HCT116 (cell line): ENCODE data around the gene AASS. TPM values are rescaled to one million over a fixed set of nuclear protein-coding genes. Genes with fewer than 3 reads are reported as not detected.

Source experiments
- ATAC-seq: fragments of 200-7000 bp; cut with Tn5 transposase; 2 replicates; pipeline ENCODE4 v1.9.1; 2020; ENCODE audit warnings: mild to moderate bottlenecking, moderate library complexity
- BruUV-seq: library from RNA; stranded (reverse); fragments of 400-500 nt; replicated peaks from 2 replicates; lab custom pipeline; 2021; lab: Mats Ljungman, UMichigan
- CTCF ChIA-PET: fragments of 300-600 bp; sonication (Branson Sonifier 250); formaldehyde crosslinking; loops from one replicate; lab custom pipeline; 2021; ENCODE audit warnings: antibody characterized with exemption; lab: Charles Lee
- POLR2A ChIA-PET: fragments of 300-600, 350-600 bp; sonication (Branson Sonifier 250); formaldehyde crosslinking; loops from one replicate; lab custom pipeline; 2021; ENCODE audit warnings: antibody characterized with exemption; lab: Charles Lee
- RAD21 ChIA-PET, 2 experiments: fragments of 300-600 bp; sonication (Branson Sonifier 250); formaldehyde crosslinking; loops; one replicate each; lab custom pipeline; 2023; ENCODE audit warnings: low total read pairs in 2 of 2; ENCODE audit not compliant: uncharacterized antibody in 2 of 2, unreplicated experiment in 2 of 2, low non-redundant PET in 1 of 2; lab: Charles Lee
- DNase-seq: peaks from one replicate; pipeline ENCODE4 v3.0.0-alpha.2; 2010; ENCODE audit warnings: low read depth, low spot score
- H2AFZ ChIP-seq: fragments of 200-600 bp; shearing (Covaris generic), sonication (generic); 2 replicates; pipeline ENCODE4 v1.6.1; 2017; ENCODE audit warnings: low read depth, mixed run types, mixed read lengths, antibody characterized with exemption, low read length; ENCODE audit not compliant: poor library complexity, severe bottlenecking
- H3K27ac ChIP-seq: 2 replicates; pipeline ENCODE4 v1.5.1; 2012; ENCODE audit warnings: low read depth, low read length
- H3K27me3 ChIP-seq: fragments of 200-600 bp; sonication (generic); 2 replicates; pipeline ENCODE4 v1.6.1; 2016; ENCODE audit warnings: mixed run types, low read length, mixed read lengths; ENCODE audit not compliant: insufficient read depth
- H3K36me3 ChIP-seq, 2 experiments: fragments of 200-500 bp in 1 of 2; fragments of 200-600 bp in 1 of 2; sonication (Bioruptor generic) in 1 of 2; sonication (generic) in 1 of 2; 2 replicates each; pipeline versions ENCODE4 v1.5.1 to v1.6.1; 2014 to 2016; ENCODE audit warnings: low read length in 2 of 2, inconsistent platforms in 1 of 2, mixed read lengths in 1 of 2, mixed run types in 1 of 2; ENCODE audit not compliant: insufficient read depth in 2 of 2, control insufficient read depth in 1 of 2
- H3K4me1 ChIP-seq, 2 experiments: fragments of 200-600 bp in 1 of 2; sonication (generic) in 1 of 2; 2 replicates each; pipeline versions ENCODE4 v1.5.1 to v1.6.1; 2012 to 2017; ENCODE audit warnings: low read length in 2 of 2, inconsistent platforms in 1 of 2, mild to moderate bottlenecking in 1 of 2, mixed read lengths in 1 of 2, mixed run types in 1 of 2, moderate library complexity in 1 of 2; ENCODE audit not compliant: insufficient read depth in 2 of 2, control insufficient read depth in 1 of 2
- H3K4me2 ChIP-seq: fragments of 200-600 bp; sonication (generic); 2 replicates; pipeline ENCODE4 v1.6.1; 2017; ENCODE audit warnings: mixed run types, low read length, mixed read lengths
- H3K4me3 ChIP-seq, 2 experiments: fragments of 200-600 bp in 1 of 2; sonication (generic) in 1 of 2; replicated peaks in 1 of 2; 2 replicates each; pipeline ENCODE4 v1.5.1; 2011 to 2016; ENCODE audit warnings: low read length in 2 of 2, control low read depth in 1 of 2, low read depth in 1 of 2, mild to moderate bottlenecking in 1 of 2, mixed read lengths in 1 of 2, mixed run types in 1 of 2
- H3K79me2 ChIP-seq: fragments of 200-600 bp; sonication (generic); 2 replicates; pipeline ENCODE4 v1.6.1; 2017; ENCODE audit warnings: mild to moderate bottlenecking, mixed run types, low read length, moderate library complexity, mixed read lengths; ENCODE audit not compliant: insufficient read depth
- H3K9ac ChIP-seq: fragments of 200-600 bp; sonication (generic); 2 replicates; pipeline ENCODE4 v1.6.1; 2016; ENCODE audit warnings: low read length, mixed read lengths
- H3K9me2 ChIP-seq: fragments of 200-600 bp; sonication (generic), shearing (Covaris generic); 2 replicates; pipeline ENCODE4 v1.6.1; 2017; ENCODE audit warnings: mixed run types, mild to moderate bottlenecking, moderate library complexity; ENCODE audit not compliant: insufficient read depth
- H3K9me3 ChIP-seq, 2 experiments: fragments of 200-500 bp in 1 of 2; fragments of 200-600 bp in 1 of 2; sonication (Bioruptor generic) in 1 of 2; sonication (generic) in 1 of 2; 2 replicates each; pipeline ENCODE4 v1.6.1; 2014 to 2017; ENCODE audit warnings: low read length in 2 of 2, mixed read lengths in 2 of 2, inconsistent platforms in 1 of 2, low read depth in 1 of 2, mild to moderate bottlenecking in 1 of 2, mixed run types in 1 of 2, moderate library complexity in 1 of 2; ENCODE audit not compliant: control insufficient read depth in 1 of 2, insufficient read depth in 1 of 2
- H4K20me1 ChIP-seq: fragments of 200-600 bp; sonication (generic), shearing (Covaris generic); 2 replicates; pipeline ENCODE4 v1.6.1; 2017; ENCODE audit warnings: mixed run types, mild to moderate bottlenecking, moderate library complexity; ENCODE audit not compliant: insufficient read depth
- CBX3 ChIP-seq: IDR thresholded peaks from 2 replicates; pipeline ENCODE4 v1.6.1; 2012; ENCODE audit warnings: low read depth
- EGR1 ChIP-seq: IDR thresholded peaks from 2 replicates; pipeline ENCODE4 v1.6.1; 2012; ENCODE audit warnings: low read depth
- ELF1 ChIP-seq: IDR thresholded peaks from 2 replicates; pipeline ENCODE4 v1.6.1; 2012; ENCODE audit warnings: low read depth, borderline replicate concordance
- EZH2 ChIP-seq: fragments of 200-600 bp; sonication (generic); IDR thresholded peaks from 2 replicates; pipeline ENCODE4 v1.6.1; 2017; ENCODE audit warnings: antibody characterized with exemption, mixed run types
- JUND ChIP-seq: IDR thresholded peaks from 2 replicates; pipeline ENCODE4 v1.6.1; 2012
- POLR2A ChIP-seq: IDR thresholded peaks from 2 replicates; pipeline ENCODE4 v1.7.0; 2011; ENCODE audit warnings: borderline replicate concordance; ENCODE audit not compliant: insufficient read depth, insufficient read length; ENCODE audit errors: extremely low read depth
- POLR2AphosphoS5 ChIP-seq: IDR thresholded peaks from 2 replicates; pipeline ENCODE4 v1.6.1; 2011; ENCODE audit warnings: mild to moderate bottlenecking, low read depth, low read length, moderate library complexity
- RAD21 ChIP-seq: IDR thresholded peaks from 2 replicates; pipeline ENCODE4 v1.6.1; 2012; ENCODE audit warnings: low read depth, mild to moderate bottlenecking
- REST ChIP-seq: IDR thresholded peaks from 2 replicates; pipeline ENCODE4 v1.6.1; 2012; ENCODE audit warnings: low read depth
- SIN3A ChIP-seq: IDR thresholded peaks from 2 replicates; pipeline ENCODE4 v1.6.1; 2012; ENCODE audit warnings: low read depth
- SP1 ChIP-seq: IDR thresholded peaks from 2 replicates; pipeline ENCODE4 v1.6.1; 2012; ENCODE audit warnings: low read depth
- SRF ChIP-seq: IDR thresholded peaks from 2 replicates; pipeline ENCODE4 v1.6.1; 2012; ENCODE audit warnings: low read depth
- TCF7L2 ChIP-seq: IDR thresholded peaks from 2 replicates; pipeline ENCODE4 v1.7.0; 2011; ENCODE audit warnings: borderline replicate concordance, inconsistent platforms; ENCODE audit not compliant: insufficient read depth, insufficient read length; ENCODE audit errors: extremely low read depth
- ZBTB33 ChIP-seq: IDR thresholded peaks from 2 replicates; pipeline ENCODE4 v1.6.1; 2011; ENCODE audit warnings: mild to moderate bottlenecking, low read length, moderate library complexity; ENCODE audit not compliant: insufficient replicate concordance; ENCODE audit errors: extremely low read depth
- ZFX ChIP-seq: fragments of 450-650 bp; IDR thresholded peaks from 2 replicates; pipeline ENCODE4 v1.6.1; 2017
- ZNF274 ChIP-seq: fragments of 200-500 bp; sonication (Bioruptor generic); IDR thresholded peaks from 2 replicates; pipeline ENCODE4 v1.6.1; 2014; ENCODE audit warnings: mild to moderate bottlenecking, low read depth, low read length, inconsistent platforms
- intact Hi-C: fragments of 100-400 bp; cut with micrococcal nuclease; formaldehyde crosslinking; loops from 2 replicates; pipeline ENCODE4 v1.10.0; 2022
- total RNA-seq: library from RNA; stranded (reverse); gene quantifications from one replicate; pipeline ENCODE4 v1.2.1, GENCODE V29; 2021; ENCODE audit not compliant: unreplicated experiment
- TF ChIP-seq, protein P1 (sequence below): IDR thresholded peaks from 2 replicates; pipeline ENCODE4 v1.6.1; 2012
- TF ChIP-seq, protein P2 (sequence below), 3 experiments: fragments of 200-600 bp in 1 of 3; sonication (generic) in 1 of 3; IDR thresholded peaks in 2 of 3; conservative IDR thresholded peaks in 1 of 3; 2 replicates each; pipeline ENCODE4 v1.5.1; 2012 to 2017; ENCODE audit warnings: low read depth in 2 of 3, low read length in 2 of 3, antibody characterized with exemption in 1 of 3, borderline replicate concordance in 1 of 3, control low read depth in 1 of 3, mild to moderate bottlenecking in 1 of 3, mixed read lengths in 1 of 3, mixed run types in 1 of 3, moderate library complexity in 1 of 3; ENCODE audit not compliant: insufficient read depth in 1 of 3

AASS gene
- total RNA-seq, 1 experiment from 2014 or later = 5.1 TPM

GRCh38 chr7:122188785-122189184, 44.7 kb upstream of the AASS start (continued):
- TF ChIP-seq TCF7L2 = no peak
- TF ChIP-seq ZFX = no peak
- TF ChIP-seq REST = no peak
- TF ChIP-seq POLR2AphosphoS5 = no peak

GRCh38 chr7:122183106-122183505, 39.1 kb upstream of the AASS start:
- no peaks in the 10 kb centered on the region for H3K36me3 ChIP-seq
- H3K4me1 ChIP-seq = no peaks in the 10 kb centered on the region
- ChIA-PET POLR2A (no interaction called here), RAD21 (no interaction called here), CTCF (no interaction called here)
- H3K4me2 ChIP-seq = no peak overlapping the region
- TF ChIP-seq, protein P1, sequence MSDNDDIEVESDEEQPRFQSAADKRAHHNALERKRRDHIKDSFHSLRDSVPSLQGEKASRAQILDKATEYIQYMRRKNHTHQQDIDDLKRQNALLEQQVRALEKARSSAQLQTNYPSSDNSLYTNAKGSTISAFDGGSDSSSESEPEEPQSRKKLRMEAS = no peak
- TF ChIP-seq ZFX (no peak), JUND (no peak), RAD21 (no peak), POLR2A (no peak), ELF1 (no peak), TCF7L2 (no peak), CBX3 (no peak), SIN3A (no peak), POLR2AphosphoS5 (no peak), ZNF274 (no peak), EGR1 (no peak), SP1 (no peak), EZH2 (no peak), SRF (no peak), ZBTB33 (no peak)
- TF ChIP-seq, protein P2, sequence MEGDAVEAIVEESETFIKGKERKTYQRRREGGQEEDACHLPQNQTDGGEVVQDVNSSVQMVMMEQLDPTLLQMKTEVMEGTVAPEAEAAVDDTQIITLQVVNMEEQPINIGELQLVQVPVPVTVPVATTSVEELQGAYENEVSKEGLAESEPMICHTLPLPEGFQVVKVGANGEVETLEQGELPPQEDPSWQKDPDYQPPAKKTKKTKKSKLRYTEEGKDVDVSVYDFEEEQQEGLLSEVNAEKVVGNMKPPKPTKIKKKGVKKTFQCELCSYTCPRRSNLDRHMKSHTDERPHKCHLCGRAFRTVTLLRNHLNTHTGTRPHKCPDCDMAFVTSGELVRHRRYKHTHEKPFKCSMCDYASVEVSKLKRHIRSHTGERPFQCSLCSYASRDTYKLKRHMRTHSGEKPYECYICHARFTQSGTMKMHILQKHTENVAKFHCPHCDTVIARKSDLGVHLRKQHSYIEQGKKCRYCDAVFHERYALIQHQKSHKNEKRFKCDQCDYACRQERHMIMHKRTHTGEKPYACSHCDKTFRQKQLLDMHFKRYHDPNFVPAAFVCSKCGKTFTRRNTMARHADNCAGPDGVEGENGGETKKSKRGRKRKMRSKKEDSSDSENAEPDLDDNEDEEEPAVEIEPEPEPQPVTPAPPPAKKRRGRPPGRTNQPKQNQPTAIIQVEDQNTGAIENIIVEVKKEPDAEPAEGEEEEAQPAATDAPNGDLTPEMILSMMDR (IDR thresholded peaks at IDR 0.05 in 2 of 3, conservative IDR thresholded peaks at IDR 0.05 in 1 of 3; ENCODE audit: borderline replicate concordance in 1 of 3, insufficient read depth in 1 of 3, low read depth in 2 of 3, low read length in 2 of 3) = no peak
- H3K9ac ChIP-seq = no peak overlapping the region
- H3K27ac ChIP-seq = no peak overlapping the region
- H2AFZ ChIP-seq = no peak overlapping the region
- H3K79me2 ChIP-seq = no peaks in the 10 kb centered on the region
- no TSS peak for BruUV-seq
- H4K20me1 ChIP-seq = no peaks in the 10 kb centered on the region
- no peaks in the 10 kb centered on the region for H3K27me3 ChIP-seq
- H3K4me3 ChIP-seq = no peak overlapping the region
- H3K9me2 ChIP-seq = no peaks in the 10 kb centered on the region
- intact Hi-C loops = no loop called here
- no peak for ATAC-seq
- no peaks in the 10 kb centered on the region for H3K9me3 ChIP-seq
- no peak for DNase-seq
